ENCODE results near the gene EFEMP1.

The EFEMP1 gene

DNA sequence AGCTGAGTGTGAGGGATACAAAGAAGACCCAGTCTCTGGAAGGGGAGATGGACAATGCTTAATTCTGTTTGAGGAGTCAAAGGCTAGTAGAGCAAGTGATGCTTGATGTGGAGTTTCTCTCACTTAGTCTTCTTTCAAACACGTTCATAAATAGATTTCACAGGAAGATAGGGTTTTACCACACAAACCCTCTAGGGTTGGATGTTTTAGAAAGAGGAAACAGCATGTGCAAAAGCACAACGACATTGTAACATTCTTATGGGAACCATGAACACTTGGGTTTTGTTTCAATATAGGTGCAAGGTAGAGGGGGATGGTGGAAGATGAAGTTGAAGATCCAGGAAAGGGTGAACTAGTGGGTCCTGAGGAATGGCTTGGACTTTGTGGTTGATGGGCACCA is 10.8 kb upstream of the EFEMP1 start:
- H2AK5ac ChIP-seq (ENCODE audit: low read depth, low read length) = no peak overlapping the region
- no peak overlapping the region for H3K4me2 ChIP-seq (ENCODE audit: insufficient read depth, low read length, poor library complexity, severe bottlenecking)
- H4K8ac ChIP-seq (ENCODE audit: low read depth, low read length) = no peak overlapping the region
- no peak overlapping the region for H3K4ac ChIP-seq (ENCODE audit: low read length)
- no peak for DNase-seq (ENCODE audit: low spot score)
- no peak overlapping the region for H3K27ac ChIP-seq (replicated peaks; ENCODE audit: low read length)
- H3K9ac ChIP-seq (ENCODE audit: low read depth, low read length, poor library complexity) = no peak overlapping the region
- H3K18ac ChIP-seq (ENCODE audit: low read length) = no peak overlapping the region
- H3K4me1 ChIP-seq (ENCODE audit: control insufficient read depth in 2 of 2, insufficient read depth in 1 of 2, low read depth in 1 of 2, low read length in 2 of 2) = no peaks in the 10 kb centered on the region
- no peak overlapping the region for H2BK15ac ChIP-seq (ENCODE audit: low read length)
- no peaks in the 10 kb centered on the region for H3K9me3 ChIP-seq (replicated peaks in 1 of 2; ENCODE audit: control insufficient read depth in 2 of 2, insufficient read depth in 1 of 2, low read depth in 1 of 2, low read length in 2 of 2)
- H3K23ac ChIP-seq (ENCODE audit: low read depth, low read length, poor library complexity) = no peak overlapping the region
- no peak overlapping the region for H2BK12ac ChIP-seq (ENCODE audit: low read length)
- H3K27me3 ChIP-seq (ENCODE audit: control insufficient read depth in 3 of 3, insufficient read depth in 3 of 3, low read depth in 1 of 3, low read length in 3 of 3) = no peaks in the 10 kb centered on the region
- no peak overlapping the region for H2BK5ac ChIP-seq (ENCODE audit: low read length)
- H2BK120ac ChIP-seq (ENCODE audit: low read depth, low read length) = no peak overlapping the region
- no peak overlapping the region for H4K91ac ChIP-seq (ENCODE audit: low read depth, low read length, poor library complexity)
- H3K4me3 ChIP-seq (ENCODE audit: low read length in 2 of 2) = no peak overlapping the region
- H3K14ac ChIP-seq (ENCODE audit: low read length) = no peak overlapping the region
- no CpG with 5 or more reads among the region's 2 CpGs for WGBS, 2 donors (ENCODE audit: extremely low coverage in 2 of 2, insufficient read length in 2 of 2, insufficient replicate concordance in 1 of 2)
- no peaks in the 10 kb centered on the region for H3K79me1 ChIP-seq (ENCODE audit: low read depth, low read length)
- H2AFZ ChIP-seq (ENCODE audit: low read length) = no peak overlapping the region
- no peaks in the 10 kb centered on the region for H3K36me3 ChIP-seq (replicated peaks in 1 of 2; ENCODE audit: control insufficient read depth in 2 of 2, insufficient read depth in 2 of 2, low read length in 2 of 2)

GRCh38 chr2:55932843-55933242 is 9.3 kb upstream of the EFEMP1 start:
- H2BK12ac ChIP-seq (ENCODE audit: low read length) = no peak overlapping the region
- no peak for DNase-seq (ENCODE audit: low spot score)
- no peaks in the 10 kb centered on the region for H3K36me3 ChIP-seq (replicated peaks in 1 of 2; ENCODE audit: control insufficient read depth in 2 of 2, insufficient read depth in 2 of 2, low read length in 2 of 2)
- no CpG with 5 or more reads among the region's 3 CpGs for WGBS, 2 donors (ENCODE audit: extremely low coverage in 2 of 2, insufficient read length in 2 of 2, insufficient replicate concordance in 1 of 2)
- H4K8ac ChIP-seq (ENCODE audit: low read depth, low read length) = no peak overlapping the region
- no peak overlapping the region for H2BK5ac ChIP-seq (ENCODE audit: low read length)
- no peak overlapping the region for H2BK15ac ChIP-seq (ENCODE audit: low read length)
- H3K4ac ChIP-seq (ENCODE audit: low read length) = no peak overlapping the region
- H3K14ac ChIP-seq (ENCODE audit: low read length) = no peak overlapping the region
- no peaks in the 10 kb centered on the region for H3K27me3 ChIP-seq (ENCODE audit: control insufficient read depth in 3 of 3, insufficient read depth in 3 of 3, low read depth in 1 of 3, low read length in 3 of 3)
- H2AK5ac ChIP-seq (ENCODE audit: low read depth, low read length) = no peak overlapping the region
- no peak overlapping the region for H2BK120ac ChIP-seq (ENCODE audit: low read depth, low read length)
- H3K9me3 ChIP-seq (replicated peaks in 1 of 2; ENCODE audit: control insufficient read depth in 2 of 2, insufficient read depth in 1 of 2, low read depth in 1 of 2, low read length in 2 of 2) = no peaks in the 10 kb centered on the region
- H3K18ac ChIP-seq (ENCODE audit: low read length) = no peak overlapping the region
- no peak overlapping the region for H3K4me3 ChIP-seq (ENCODE audit: low read length in 2 of 2)
- H3K9ac ChIP-seq (ENCODE audit: low read depth, low read length, poor library complexity) = no peak overlapping the region
- no peaks in the 10 kb centered on the region for H3K79me1 ChIP-seq (ENCODE audit: low read depth, low read length)
- no peak overlapping the region for H3K4me2 ChIP-seq (ENCODE audit: insufficient read depth, low read length, poor library complexity, severe bottlenecking)
- H3K23ac ChIP-seq (ENCODE audit: low read depth, low read length, poor library complexity) = no peak overlapping the region
- no peak overlapping the region for H3K27ac ChIP-seq (replicated peaks; ENCODE audit: low read length)
- no peak overlapping the region for H4K91ac ChIP-seq (ENCODE audit: low read depth, low read length, poor library complexity)
- no peak overlapping the region for H2AFZ ChIP-seq (ENCODE audit: low read length)
- no peaks in the 10 kb centered on the region for H3K4me1 ChIP-seq (ENCODE audit: control insufficient read depth in 2 of 2, insufficient read depth in 1 of 2, low read depth in 1 of 2, low read length in 2 of 2)

DNA sequence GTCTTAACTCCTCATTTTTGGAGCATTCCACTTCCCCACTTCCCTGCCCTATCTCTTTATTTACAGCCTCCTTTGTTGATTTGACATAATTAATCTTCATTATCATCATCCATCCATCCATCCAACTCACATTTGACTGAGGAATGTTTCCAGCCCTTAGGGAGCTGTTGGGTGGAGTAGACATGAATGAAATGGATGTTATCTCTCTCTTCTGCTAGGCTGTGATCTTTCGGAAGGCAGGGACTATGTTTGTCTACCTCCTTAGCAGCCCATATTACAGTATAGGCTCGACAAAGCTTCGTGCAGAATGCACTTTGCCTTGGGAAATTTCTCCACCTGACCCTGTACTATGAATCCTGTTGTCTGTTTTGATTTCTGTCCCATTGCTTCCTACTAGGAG is 7.7 kb upstream of the EFEMP1 start:
- H4K8ac ChIP-seq (ENCODE audit: low read depth, low read length) = no peak overlapping the region
- no peak overlapping the region for H3K14ac ChIP-seq (ENCODE audit: low read length)
- H3K36me3 ChIP-seq (replicated peaks in 1 of 2; ENCODE audit: control insufficient read depth in 2 of 2, insufficient read depth in 2 of 2, low read length in 2 of 2) = no peaks in the 10 kb centered on the region
- no peak overlapping the region for H3K18ac ChIP-seq (ENCODE audit: low read length)
- DNase-seq (ENCODE audit: low spot score) = no peak
- H2AK5ac ChIP-seq (ENCODE audit: low read depth, low read length) = no peak overlapping the region
- H3K4me1 ChIP-seq (ENCODE audit: control insufficient read depth in 2 of 2, insufficient read depth in 1 of 2, low read depth in 1 of 2, low read length in 2 of 2) = no peaks in the 10 kb centered on the region
- H3K4ac ChIP-seq (ENCODE audit: low read length) = no peak overlapping the region
- H3K27me3 ChIP-seq (ENCODE audit: control insufficient read depth in 3 of 3, insufficient read depth in 3 of 3, low read depth in 1 of 3, low read length in 3 of 3) = no peaks in the 10 kb centered on the region
- H2BK12ac ChIP-seq (ENCODE audit: low read length) = no peak overlapping the region
- H2AFZ ChIP-seq (ENCODE audit: low read length) = no peak overlapping the region
- no peak overlapping the region for H4K91ac ChIP-seq (ENCODE audit: low read depth, low read length, poor library complexity)
- no peak overlapping the region for H3K4me3 ChIP-seq (ENCODE audit: low read length in 2 of 2)
- WGBS, 2 donors (ENCODE audit: extremely low coverage in 2 of 2, insufficient read length in 2 of 2, insufficient replicate concordance in 1 of 2) = no CpG with 5 or more reads among the region's 3 CpGs
- H2BK15ac ChIP-seq (ENCODE audit: low read length) = no peak overlapping the region
- H3K9ac ChIP-seq (ENCODE audit: low read depth, low read length, poor library complexity) = no peak overlapping the region
- H3K4me2 ChIP-seq (ENCODE audit: insufficient read depth, low read length, poor library complexity, severe bottlenecking) = no peak overlapping the region
- H3K79me1 ChIP-seq (ENCODE audit: low read depth, low read length) = no peaks in the 10 kb centered on the region
- no peak overlapping the region for H3K23ac ChIP-seq (ENCODE audit: low read depth, low read length, poor library complexity)
- H2BK5ac ChIP-seq (ENCODE audit: low read length) = no peak overlapping the region
- no peak overlapping the region for H3K27ac ChIP-seq (replicated peaks; ENCODE audit: low read length)
- no peak overlapping the region for H2BK120ac ChIP-seq (ENCODE audit: low read depth, low read length)
- H3K9me3 ChIP-seq (replicated peaks in 1 of 2; ENCODE audit: control insufficient read depth in 2 of 2, insufficient read depth in 1 of 2, low read depth in 1 of 2, low read length in 2 of 2) = no peaks in the 10 kb centered on the region

DNA sequence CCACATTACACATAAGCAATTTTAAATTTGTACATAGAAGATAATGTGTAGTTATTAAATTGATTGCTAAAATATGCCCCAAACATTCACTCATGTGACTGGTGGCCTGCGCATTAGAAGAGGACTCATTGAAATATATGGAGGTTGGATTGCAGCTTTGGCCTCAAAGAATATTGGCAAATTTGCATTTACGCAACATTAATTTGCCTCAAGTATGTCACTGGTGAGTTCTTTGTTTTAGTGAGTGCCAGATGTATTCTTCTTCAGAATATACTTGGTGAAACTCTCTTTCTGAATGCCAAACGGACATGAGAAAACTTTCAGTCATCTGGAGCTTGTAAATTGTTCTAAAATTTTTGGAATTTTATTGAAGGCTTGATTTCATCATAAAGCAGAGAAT is 5.9 kb upstream of the EFEMP1 start:
- Histone ChIP-seq H3K4me3 (ENCODE audit: low read length in 2 of 2) (no peak overlapping the region), H2BK12ac (ENCODE audit: low read length) (no peak overlapping the region), H3K23ac (ENCODE audit: low read depth, low read length, poor library complexity) (no peak overlapping the region), H2BK5ac (ENCODE audit: low read length) (no peak overlapping the region), H2BK120ac (ENCODE audit: low read depth, low read length) (no peak overlapping the region), H3K27me3 (ENCODE audit: control insufficient read depth in 3 of 3, insufficient read depth in 3 of 3, low read depth in 1 of 3, low read length in 3 of 3) (peaks cover 0 to 5% (median 0%) of the 10 kb centered on the region in 3 experiments), H3K36me3 (replicated peaks in 1 of 2; ENCODE audit: control insufficient read depth in 2 of 2, insufficient read depth in 2 of 2, low read length in 2 of 2) (no peaks in the 10 kb centered on the region), H3K4me1 (ENCODE audit: control insufficient read depth in 2 of 2, insufficient read depth in 1 of 2, low read depth in 1 of 2, low read length in 2 of 2) (no peaks in the 10 kb centered on the region), H3K4me2 (ENCODE audit: insufficient read depth, low read length, poor library complexity, severe bottlenecking) (no peak overlapping the region), H2AFZ (ENCODE audit: low read length) (no peak overlapping the region), H3K9me3 (replicated peaks in 1 of 2; ENCODE audit: control insufficient read depth in 2 of 2, insufficient read depth in 1 of 2, low read depth in 1 of 2, low read length in 2 of 2) (no peaks in the 10 kb centered on the region), H3K18ac (ENCODE audit: low read length) (no peak overlapping the region), H2AK5ac (ENCODE audit: low read depth, low read length) (no peak overlapping the region), H2BK15ac (ENCODE audit: low read length) (no peak overlapping the region), H3K9ac (ENCODE audit: low read depth, low read length, poor library complexity) (no peak overlapping the region), H4K91ac (ENCODE audit: low read depth, low read length, poor library complexity) (no peak overlapping the region), H3K79me1 (ENCODE audit: low read depth, low read length) (no peaks in the 10 kb centered on the region), H4K8ac (ENCODE audit: low read depth, low read length) (no peak overlapping the region), H3K14ac (ENCODE audit: low read length) (no peak overlapping the region), H3K4ac (ENCODE audit: low read length) (no peak overlapping the region), H3K27ac (replicated peaks; ENCODE audit: low read length) (no peak overlapping the region)
- WGBS, 2 donors (ENCODE audit: extremely low coverage in 2 of 2, insufficient read length in 2 of 2, insufficient replicate concordance in 1 of 2) = no CpG with 5 or more reads among the region's 3 CpGs
- no peak for DNase-seq (ENCODE audit: low spot score)

Measured in neuronal stem cell (in vitro differentiated cells).